GM21619 (cell line): ENCODE measurements around the gene SLC4A1.
A peak's percentile ranks its signal among the peaks of the same experiment; 100 is the strongest.

Experiments
- ATAC-seq: cut with Tn5 transposase; IDR thresholded peaks from one replicate; pipeline ENCODE4 v1.9.1; 2021; ENCODE audit not compliant: unreplicated experiment

SLC4A1 gene

GRCh38 chr17:44284024-44284400 lies 16.1 kb upstream of the SLC4A1 start:
- no peak for ATAC-seq

DNA sequence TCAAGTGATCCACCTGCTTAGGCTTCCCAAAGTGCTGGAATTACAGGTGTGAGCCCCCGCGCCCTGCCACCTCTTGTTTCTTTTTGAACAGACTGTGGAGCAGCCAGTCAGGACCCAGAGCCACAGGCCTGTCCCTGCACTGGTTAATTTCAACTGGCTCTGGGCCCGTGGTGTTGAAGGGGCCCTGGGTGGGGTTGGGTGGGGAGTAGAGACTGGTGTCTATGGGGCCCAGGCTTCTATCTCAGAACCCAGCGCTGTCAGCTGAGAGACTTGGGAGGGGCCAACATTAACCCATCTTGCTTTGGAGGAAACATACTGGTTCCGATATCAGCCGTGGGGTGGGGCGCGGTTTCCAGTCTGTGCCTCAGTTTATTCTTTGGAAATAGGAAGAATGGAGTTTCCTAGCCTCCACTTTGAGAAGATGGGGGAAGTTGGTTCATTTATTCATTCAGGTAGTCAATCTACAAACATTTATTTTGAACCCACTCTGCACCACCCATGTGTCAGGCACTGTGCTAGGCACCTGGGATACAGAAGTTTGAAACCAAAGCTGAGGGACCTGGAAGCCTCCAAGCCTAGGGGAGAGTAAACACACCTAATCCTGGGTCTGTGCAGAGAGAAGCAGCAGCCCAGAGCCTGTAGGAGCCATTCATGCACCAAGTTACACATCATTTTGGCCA lies 15.5 kb upstream of the SLC4A1 start:
- no peak for ATAC-seq

- no peak for ATAC-seq
These were observed 14.3 kb upstream of the SLC4A1 start for GRCh38 chr17:44282264-44282663.

DNA sequence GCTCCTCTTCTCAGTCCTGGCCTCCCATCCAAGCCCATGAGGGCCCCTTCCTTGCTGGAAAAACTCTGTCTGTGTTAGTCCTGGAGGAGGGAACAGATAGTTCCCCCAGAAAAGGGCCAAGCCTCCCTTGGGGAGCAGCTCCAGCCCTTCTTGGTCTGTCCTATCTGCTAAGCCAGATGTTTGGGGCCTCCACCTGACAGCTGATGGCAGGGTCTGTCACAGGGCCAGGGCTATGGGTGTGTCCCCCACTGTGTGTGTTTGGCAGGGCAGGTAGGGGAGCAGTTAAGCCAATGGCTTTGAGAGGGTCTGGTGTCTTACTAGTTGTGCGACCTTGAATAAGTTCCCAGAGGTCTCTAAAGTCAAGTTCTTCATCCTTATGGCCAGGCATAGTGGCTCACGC lies 13.6 kb upstream of the SLC4A1 start:
- no peak for ATAC-seq

- no peak for ATAC-seq
These were observed 12.5 kb upstream of the SLC4A1 start for GRCh38 chr17:44280392-44280937.

DNA sequence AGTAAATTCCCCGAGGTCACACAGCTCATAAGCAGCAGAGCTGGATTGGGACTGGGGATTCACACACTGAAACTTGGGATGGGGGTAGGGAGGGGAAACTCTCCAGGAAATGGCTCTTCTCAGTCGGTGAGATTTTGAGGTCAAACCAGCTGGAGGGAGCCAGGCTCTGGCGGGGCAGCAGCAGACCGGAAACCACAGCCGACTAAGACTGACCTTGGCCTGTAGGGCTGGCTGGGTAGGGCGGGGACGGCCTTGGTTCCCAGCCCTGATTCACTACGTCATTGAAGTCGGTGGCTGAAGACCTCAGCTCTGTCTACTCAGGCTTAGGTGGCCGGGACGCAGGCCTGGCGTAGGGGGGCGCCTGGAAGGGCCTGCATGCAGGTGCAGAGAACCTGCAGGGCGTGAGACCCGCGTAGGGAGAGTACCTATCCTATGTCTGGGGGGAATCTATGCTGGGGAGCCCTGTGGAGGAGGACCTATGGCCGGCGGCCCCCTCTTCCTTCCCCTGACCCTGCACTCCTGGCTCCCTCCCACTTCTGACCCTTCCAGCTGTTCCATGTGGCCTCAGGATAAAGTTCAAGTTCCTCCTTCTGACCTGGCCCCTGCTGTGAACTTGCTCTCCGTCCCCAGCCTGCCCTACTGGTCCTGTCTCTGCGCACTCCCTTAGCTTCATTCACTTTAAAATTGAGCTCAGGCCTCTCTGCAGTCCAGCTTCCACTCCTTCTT lies 11.9 kb upstream of the SLC4A1 start:
- ATAC-seq = peak; percentile 94

GRCh38 chr17:44279346-44279665 lies 11.4 kb upstream of the SLC4A1 start:
- ATAC-seq = no peak

GRCh38 chr17:44277976-44278375 lies 10.0 kb upstream of the SLC4A1 start:
- ATAC-seq = no peak

DNA sequence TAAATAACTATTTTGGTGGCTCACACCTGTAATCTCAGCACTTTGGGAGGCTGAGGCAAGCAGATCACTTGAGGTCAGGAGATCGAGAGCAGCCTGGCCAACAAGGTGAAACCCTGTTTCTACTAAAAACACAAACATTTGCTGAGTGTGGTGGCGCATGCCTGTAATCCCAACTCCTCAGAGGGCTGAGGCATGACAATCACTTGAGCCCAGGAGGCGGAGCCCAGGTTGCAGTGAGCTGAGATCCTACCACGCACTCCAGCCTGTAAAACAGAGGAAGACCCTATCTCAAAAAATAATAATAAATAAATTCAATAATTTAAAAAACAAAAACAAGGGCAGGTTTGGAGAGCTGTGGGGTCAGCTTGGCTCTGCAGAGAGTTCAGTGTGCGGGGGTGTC lies 5.7 kb upstream of the SLC4A1 start:
- ATAC-seq = no peak

- ATAC-seq = no peak
These were observed 5.0 kb upstream of the SLC4A1 start for GRCh38 chr17:44272954-44273353.

DNA sequence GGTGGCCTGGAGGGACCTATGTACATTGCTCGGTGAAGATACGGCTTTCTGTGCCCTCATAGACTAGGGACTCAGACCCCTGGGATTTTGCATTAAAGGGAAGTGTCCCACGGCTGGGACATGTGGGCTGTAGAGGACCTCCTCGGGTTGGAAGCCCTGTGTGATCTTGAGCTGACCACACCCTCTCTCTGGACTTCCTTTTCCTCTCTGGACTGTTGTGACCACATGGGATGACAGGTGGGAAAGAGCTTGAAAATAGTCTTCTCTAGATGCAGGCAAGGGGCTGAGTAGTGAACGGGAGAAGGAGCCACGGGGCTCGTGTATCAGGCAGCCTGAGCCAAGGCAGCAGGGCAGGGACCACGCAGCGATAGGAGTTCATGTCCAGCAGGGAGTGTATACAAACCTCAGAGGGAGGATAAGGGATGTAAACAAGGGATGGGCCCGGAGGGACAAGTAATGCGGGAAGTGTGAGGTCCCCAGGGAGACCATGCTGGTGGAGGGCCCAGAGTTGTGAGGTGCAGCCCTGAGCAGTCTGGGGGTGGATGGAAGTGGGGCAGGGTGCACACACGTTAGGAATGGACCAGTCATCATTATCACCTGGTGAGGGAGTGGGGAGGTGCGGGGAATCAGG lies 4.5 kb upstream of the SLC4A1 start:
- ATAC-seq = no peak

- ATAC-seq = no peak
These were observed 1.8 kb upstream of the SLC4A1 start for GRCh38 chr17:44269535-44270240.

GRCh38 chr17:44268709-44269534 lies 987 bp upstream of the SLC4A1 start:
- ATAC-seq = no peak

GRCh38 chr17:44267165-44267455 lies 825 bp downstream of the SLC4A1 start:
- ATAC-seq = no peak

GRCh38 chr17:44266402-44267164 lies 1.4 kb downstream of the SLC4A1 start:
- ATAC-seq = no peak

- ATAC-seq = no peak
These were observed 4.5 kb downstream of the SLC4A1 start for GRCh38 chr17:44263345-44263902.

GRCh38 chr17:44262654-44263225 lies 5.2 kb downstream of the SLC4A1 start:
- no peak for ATAC-seq

GRCh38 chr17:44260296-44260695 lies 7.6 kb downstream of the SLC4A1 start:
- no peak for ATAC-seq

DNA sequence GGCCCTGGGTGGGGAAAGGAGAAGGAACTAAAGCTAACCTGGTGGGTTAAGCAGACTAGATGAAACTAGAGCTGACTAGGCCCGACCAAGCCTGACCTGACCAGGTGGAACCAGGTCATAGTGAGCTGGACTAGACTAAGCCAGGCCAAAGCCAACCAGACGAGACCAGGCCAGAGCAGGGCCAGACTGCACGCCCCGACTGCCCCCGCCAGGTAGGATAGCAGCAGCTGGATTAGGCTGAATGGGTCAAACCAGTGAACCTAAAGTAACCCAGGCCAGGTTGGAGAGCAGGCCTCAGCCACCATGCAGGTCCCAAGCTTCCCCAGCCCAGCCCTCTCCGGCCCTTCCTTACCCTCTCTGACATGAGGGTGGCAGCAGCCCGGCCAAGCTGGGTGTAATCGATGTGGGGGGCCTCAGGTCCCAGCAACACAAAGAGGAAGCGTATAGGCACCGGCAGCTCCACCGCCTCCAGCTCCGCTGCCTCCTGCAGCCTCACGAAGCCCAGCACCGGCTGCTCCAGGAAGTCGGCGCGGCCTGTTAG lies 9.1 kb downstream of the SLC4A1 start:
- ATAC-seq = no peak
